Spleen (tissue), 7 donors: ENCODE data around the gene CIDEB.

Experiments used
- POLR2A ChIP-seq, 3 donors: fragments of 450-650 bp; IDR thresholded peaks; one replicate each; pipeline ENCODE4 v1.5.1; 2017; ENCODE audit warnings: antibody characterized with exemption in 3 of 3, mild to moderate bottlenecking in 1 of 3
- TF ChIP-seq, protein P1 (sequence below), 11 experiments: fragments of 200-600 bp in 7 of 11; fragments of 450-650 bp in 4 of 11; sonication (generic) in 4 of 11; IDR thresholded peaks in 8 of 11; conservative IDR thresholded peaks in 3 of 11; 1 replicate in 7 of 11; 2 replicates in 4 of 11; pipeline versions ENCODE4 v1.4.0 to v1.8.0; 2016 to 2021; ENCODE audit warnings: antibody characterized with exemption in 11 of 11, inconsistent platforms in 4 of 11, mild to moderate bottlenecking in 1 of 11
- donor health status: DM: no; HTN: no; CAD: no; lungs with moderate emphysema.
- donor health status: DM: no; HTN: no; CAD: no.
- donor health status: DM: no; HTN: no; CAD: no.

DNA sequence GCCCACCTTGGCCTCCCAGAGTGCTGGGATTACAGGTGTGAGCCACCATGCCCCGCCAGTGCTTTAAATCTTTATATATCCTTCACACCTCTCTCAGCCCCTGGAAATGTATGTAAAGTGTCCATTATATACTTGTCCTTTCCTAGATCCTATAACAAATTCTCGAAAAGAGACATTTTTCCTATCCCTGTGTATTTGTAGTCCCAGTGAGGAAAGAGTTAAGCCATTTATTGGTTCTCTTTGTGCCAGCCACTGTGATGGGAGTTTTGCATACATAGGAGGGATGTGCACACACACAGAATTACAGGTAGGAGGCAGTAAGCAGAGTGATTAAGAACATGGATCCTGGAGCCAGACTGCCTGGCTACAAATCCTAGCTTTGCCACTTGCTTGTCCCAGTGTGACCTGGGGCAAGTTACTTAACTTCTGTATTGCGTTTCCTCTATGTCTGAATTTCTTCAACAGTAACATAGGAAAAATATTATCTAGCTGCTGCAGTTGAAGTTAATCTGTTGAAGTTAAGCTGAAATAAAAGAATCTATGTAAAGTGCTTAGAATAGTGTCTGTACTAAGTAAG lies 34.3 kb downstream of the CIDEB start:
- TF ChIP-seq, protein P1, sequence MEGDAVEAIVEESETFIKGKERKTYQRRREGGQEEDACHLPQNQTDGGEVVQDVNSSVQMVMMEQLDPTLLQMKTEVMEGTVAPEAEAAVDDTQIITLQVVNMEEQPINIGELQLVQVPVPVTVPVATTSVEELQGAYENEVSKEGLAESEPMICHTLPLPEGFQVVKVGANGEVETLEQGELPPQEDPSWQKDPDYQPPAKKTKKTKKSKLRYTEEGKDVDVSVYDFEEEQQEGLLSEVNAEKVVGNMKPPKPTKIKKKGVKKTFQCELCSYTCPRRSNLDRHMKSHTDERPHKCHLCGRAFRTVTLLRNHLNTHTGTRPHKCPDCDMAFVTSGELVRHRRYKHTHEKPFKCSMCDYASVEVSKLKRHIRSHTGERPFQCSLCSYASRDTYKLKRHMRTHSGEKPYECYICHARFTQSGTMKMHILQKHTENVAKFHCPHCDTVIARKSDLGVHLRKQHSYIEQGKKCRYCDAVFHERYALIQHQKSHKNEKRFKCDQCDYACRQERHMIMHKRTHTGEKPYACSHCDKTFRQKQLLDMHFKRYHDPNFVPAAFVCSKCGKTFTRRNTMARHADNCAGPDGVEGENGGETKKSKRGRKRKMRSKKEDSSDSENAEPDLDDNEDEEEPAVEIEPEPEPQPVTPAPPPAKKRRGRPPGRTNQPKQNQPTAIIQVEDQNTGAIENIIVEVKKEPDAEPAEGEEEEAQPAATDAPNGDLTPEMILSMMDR (IDR thresholded peaks at IDR 0.05 in 8 of 11, conservative IDR thresholded peaks at IDR 0.05 in 3 of 11): no peak
- TF ChIP-seq POLR2A (IDR thresholded peaks at IDR 0.05): no peak
